HG03571 (cell line): ENCODE results near the gene BABAM2.
"Not testable (repeated sequence)": the region's sequence is repeated elsewhere in the genome, so short reads cannot be mapped to it uniquely, and the experiment has no call there.

Source experiments
- ATAC-seq: cut with Tn5 transposase; IDR thresholded peaks from one replicate; pipeline ENCODE4 v1.9.1; 2021; ENCODE audit not compliant: unreplicated experiment

The BABAM2 gene

GRCh38 chr2:27940090-27940671, 49.7 kb downstream of the BABAM2 start:
- ATAC-seq, result no peak

- ATAC-seq, result no peak
These were observed 50.5 kb downstream of the BABAM2 start for GRCh38 chr2:27940982-27941381.

DNA sequence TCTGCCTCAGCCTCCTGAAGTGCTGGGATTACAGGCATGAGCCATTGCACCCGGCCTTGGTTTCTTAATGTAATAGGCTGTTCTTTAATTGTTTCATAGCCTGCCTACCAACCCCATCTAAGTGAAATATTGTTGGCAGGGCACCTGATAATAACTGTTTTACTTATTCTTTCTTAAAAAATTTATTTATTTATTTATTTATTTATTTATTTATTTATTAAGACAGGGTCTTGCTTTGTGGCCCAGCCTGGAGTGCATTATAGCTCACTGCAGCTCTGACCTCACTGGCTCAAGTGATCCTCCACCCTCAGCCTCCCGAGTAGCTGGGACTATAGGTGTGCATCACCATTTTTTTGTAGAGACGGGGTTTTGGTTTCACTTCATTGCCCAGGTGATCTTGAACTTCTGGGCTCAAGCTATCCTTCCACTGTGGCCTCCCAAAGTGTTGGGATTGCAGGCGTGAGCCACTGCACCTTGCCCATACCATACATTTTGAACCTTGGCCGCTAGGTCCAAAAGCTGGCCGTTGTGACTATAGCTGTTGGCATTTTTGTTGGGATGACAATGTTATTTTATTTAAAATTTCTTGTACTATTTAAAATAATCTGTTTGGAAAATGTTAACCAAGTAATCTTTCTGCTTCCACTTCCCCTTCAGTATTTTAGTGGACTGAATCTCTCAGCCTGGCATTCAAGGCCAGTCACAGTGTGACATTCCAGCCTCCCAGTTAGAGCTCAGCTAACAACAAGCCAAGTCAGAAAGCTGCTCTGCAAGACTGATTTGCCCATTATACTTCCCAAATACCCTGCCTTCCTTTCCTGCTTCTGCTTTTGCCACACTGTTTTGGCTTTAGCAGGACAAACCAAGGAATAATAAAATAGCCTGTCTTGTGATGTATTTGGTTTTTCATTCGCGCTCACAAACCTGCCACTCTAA, 52.4 kb downstream of the BABAM2 start:
- ATAC-seq, result no peak

- no peak for ATAC-seq
These were observed 56.1 kb downstream of the BABAM2 start for GRCh38 chr2:27946530-27947060.

DNA sequence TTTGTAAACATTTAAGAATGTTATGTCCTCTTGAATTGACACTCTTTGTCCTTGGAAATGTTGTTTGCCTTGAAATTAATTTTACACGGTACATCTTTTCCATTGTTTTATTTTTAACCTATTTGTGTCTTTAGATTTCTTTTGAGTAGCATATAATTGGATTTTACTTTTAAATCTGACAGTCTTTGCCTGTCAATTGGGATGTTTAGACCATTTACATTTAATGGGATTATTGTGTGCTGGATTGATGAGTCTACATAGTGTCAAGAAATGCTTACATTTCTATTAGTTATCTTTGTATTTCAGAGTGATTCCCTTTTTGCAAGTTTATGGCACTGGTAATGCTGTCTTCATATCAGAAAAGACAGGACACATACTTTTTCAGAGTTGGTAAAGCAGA, 61.5 kb downstream of the BABAM2 start:
- no peak for ATAC-seq

DNA sequence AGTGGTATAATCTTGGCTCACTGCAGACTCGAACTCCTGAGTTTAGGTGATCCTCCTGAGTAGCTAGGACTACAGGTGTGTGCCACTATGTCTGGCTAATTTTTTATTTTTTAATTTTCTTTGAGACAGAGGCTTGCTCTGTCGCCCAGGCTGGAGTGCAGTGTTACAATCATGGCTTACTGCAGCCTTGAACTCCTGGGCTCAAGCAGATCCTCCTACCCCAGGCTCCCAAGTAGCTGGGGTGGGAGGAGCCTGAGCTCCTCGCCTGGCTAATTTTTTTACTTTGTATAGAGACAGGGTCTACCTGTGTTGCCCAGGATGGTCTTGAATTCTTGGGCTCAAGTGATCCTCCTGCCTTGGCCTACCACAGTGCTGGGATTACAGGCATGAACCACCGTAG, 62.5 kb downstream of the BABAM2 start:
- ATAC-seq, result no peak

DNA sequence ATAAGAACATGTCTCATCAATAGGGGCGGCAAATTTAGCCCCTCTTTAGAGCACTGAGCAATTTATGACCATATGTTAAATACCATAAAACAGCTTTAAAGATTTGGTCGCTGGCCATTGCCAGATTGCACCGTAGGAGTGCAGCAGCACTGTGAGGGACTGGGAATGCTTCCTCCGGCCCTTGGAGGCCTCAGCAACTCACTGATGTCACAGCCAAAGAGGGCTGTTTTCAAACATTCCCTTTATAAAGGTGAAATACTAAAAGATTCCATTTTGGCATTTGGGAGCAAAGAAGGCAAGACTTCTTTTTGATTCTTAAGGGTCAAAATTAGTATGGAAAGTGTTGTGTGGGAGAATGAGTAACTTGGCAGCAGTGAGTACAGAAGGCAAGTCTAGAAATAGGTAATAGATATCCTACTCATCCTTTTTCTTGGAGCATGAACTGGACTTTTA, 63.7 kb downstream of the BABAM2 start:
- ATAC-seq, result no peak

DNA sequence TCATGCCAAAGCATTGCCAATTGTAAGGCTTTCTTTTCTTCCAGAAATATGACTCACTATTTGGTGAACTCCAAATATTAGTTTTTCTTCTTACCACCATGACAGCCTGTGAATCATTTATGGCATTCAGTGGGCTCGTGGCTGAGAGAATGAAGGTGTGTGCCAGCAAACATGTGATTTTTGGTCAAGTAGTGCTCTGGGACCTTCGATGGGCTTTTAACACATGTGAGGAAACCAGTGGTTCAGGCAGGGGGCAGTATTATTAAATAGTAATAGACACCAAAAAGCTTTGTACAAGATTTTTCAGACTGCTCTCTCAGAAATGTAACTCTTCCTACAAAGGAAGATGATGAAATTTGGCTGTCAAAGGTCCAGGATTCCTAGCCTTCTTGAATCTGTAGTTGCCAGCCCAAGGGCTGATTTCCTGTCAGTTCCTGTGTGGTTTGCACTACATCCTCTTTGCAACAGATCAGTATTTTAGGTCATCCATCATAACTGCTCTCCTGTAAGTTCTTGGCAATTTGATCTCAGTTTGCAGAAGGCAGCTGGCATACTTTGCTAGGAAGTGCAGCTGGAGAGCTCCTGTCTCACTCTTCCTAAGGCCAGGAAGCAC, 64.3 kb downstream of the BABAM2 start:
- ATAC-seq, result no peak

- ATAC-seq, result no peak
These were observed 65.0 kb downstream of the BABAM2 start for GRCh38 chr2:27955384-27956161.

DNA sequence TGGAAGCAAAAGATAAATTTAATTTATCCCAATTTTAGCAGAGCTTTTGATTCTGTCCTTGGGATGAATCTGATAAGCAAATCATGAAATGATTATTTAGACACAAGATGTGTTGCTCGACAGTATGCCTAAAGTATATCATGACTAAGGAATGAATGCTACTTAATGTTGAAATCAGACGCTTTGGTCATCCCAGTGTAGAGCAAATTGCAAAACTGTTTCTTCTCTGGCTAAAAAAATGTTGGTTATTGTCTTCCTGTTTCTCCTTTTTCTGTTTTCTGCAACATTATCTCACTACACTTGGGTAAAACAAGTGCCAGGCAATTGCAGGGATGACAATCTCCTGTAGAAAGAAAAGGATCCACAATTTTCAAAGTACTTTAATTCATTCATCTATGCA, 66.4 kb downstream of the BABAM2 start:
- ATAC-seq, result no peak

DNA sequence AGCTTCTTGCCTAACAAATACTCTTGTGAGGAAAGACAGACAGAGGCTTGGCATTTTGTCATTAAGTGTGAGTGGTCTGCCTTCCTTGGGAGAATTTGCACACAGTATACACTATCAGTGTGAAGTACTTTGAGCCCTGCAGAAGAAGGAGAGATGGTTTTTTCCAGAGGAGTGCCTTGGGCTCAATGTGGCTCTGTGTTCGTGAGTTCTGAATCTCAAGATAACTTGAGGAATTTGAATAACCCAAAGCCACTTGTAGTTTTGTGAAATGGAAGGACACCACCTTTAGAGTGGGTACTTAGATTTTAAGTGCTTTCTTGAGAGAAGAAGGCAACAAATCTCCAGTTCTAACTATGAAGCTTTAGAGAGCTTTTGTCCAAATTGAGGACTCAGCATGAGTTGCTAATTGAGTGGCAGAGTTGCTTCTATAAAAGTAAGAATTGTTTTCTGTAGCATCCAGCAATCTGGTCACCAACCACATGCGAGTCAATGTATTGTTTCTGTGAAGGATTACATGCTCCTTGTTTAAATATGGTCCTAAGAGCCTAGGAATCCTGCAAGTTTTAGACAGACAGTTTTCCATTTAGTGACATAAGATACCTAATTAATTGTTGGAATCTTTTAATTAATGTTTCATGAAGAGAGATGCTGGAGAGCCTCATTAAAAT, 68.3 kb downstream of the BABAM2 start:
- no peak for ATAC-seq

GRCh38 chr2:27959496-27959895, 69.0 kb downstream of the BABAM2 start:
- no peak for ATAC-seq

DNA sequence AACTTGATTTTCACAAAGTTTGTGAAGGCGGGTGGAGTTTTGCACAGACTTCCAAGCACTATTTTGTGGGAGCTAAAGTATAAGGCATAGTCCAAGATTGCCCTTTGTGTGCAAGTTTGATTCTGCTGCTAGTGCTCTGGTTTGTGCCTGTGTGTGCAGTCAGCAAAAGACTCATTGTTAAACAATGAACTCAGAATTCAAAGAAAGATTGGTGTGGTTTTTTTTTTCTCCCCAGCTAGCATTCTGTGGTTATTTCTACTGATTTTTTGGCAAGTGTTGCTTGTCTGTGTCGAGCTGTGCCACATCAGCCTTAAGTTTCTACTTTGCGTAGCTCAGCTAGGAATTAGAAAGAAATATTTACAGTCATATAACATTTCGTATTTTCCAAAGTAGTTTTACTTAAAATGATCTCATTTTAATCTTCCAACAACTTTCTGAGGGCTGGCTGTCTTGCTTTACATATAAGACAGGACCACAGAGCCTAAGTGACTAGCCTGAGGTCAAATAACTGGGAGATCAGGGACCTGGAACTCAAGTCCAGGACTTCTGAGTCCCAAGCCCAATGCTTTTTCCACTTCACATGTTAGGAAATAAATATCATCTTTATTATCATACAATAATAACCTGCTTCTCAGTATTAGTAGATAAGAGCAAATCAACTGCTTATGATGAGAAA, 69.8 kb downstream of the BABAM2 start:
- ATAC-seq, result no peak

DNA sequence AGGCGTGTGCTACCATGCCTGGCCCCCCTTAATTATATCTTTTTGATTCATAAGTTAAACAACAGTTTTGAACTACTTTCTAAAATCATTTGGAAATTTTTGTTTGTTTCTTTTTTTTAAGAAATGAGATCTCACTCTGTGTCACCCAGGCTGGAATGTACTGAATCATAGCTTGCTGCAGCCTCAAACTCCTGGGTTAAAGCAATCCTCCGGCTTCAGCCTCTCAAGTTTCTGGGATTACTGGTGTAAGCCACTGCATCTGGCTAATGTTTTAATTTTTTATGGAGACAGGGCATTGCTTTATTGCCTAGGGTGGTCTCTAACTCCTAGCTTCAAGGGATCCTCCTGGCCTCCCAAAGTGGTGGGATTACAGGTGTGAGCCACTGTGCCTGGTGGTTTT, 71.5 kb downstream of the BABAM2 start:
- no peak for ATAC-seq

GRCh38 chr2:27963472-27963871, 72.9 kb downstream of the BABAM2 start:
- ATAC-seq, result no peak

GRCh38 chr2:27964067-27964466, 73.5 kb downstream of the BABAM2 start:
- no peak for ATAC-seq

DNA sequence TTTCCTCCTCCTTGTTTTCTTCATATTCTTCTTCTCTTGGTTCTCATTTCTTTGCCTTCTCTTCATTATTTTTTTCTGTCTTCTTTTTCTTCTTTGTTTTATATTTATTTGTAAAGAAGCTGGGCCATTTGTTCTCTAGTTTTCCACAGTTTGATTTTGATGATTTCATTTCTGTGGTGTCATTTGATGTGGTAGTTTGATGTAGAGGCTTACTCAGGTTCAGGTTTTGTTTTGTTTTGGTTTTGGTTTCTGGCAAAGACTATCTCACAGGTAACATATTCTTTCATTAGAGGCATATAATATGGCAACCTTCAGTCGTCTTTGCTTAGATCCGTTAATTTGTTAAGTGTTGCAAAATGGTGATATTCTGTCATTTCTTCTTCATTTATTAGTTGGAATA, 75.3 kb downstream of the BABAM2 start:
- no peak for ATAC-seq

DNA sequence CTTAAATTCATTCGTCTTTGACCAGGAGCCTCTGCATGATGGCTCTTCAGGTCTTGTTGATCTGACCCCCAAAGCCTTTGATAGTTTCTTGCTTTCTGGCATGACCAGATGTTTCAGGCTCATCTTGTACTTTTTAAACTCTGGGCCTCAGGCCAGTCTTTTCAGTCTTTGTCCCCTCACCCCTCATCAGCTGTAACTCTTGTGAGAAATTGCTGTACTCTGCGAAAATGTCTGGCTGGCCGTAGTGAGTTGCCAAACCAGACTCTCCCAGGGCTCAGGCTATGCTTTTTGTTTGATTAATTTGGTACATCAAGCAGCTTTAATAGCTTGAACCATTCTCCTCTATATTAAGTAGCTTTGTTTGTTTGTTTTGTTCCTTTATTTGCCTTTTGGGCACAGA, 75.9 kb downstream of the BABAM2 start:
- no peak for ATAC-seq

GRCh38 chr2:27967076-27967475, 76.5 kb downstream of the BABAM2 start:
- ATAC-seq, result no peak

DNA sequence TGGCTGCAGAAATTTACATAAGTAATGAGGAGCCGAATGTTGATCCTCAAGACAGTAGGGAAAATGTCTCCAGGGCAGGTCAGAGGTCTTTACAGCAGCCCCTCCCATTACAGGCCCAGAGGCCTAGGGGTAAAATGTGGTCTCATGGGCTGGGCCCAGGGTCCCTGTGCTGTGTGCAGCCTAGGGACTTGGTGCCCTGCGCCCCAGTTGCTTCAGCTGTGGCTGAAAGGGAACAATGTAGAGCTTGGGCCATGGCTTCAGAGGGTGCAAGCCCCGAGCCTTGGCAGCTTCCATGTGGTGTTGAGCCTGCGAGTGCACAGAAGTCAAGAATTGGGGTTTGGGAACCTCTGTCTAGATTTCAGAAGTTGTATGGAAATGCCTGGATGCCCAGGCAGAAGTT, 77.5 kb downstream of the BABAM2 start:
- not testable (repeated sequence) for ATAC-seq
